HG03457 (cell line): ENCODE results near the gene SFT2D2.
A peak's percentile ranks its signal among the peaks of the same experiment; 100 is the strongest.
"Not testable (repeated sequence)": the region's sequence is repeated elsewhere in the genome, so short reads cannot be mapped to it uniquely, and the experiment has no call there.

ENCODE experiments used
- ATAC-seq: cut with Tn5 transposase; IDR thresholded peaks from one replicate; pipeline ENCODE4 v1.9.1; 2021; ENCODE audit warnings: moderate number of reproducible peaks; ENCODE audit not compliant: unreplicated experiment

The SFT2D2 gene

GRCh38 chr1:168225476-168226190 is at the start of gene SFT2D2:
Gene SFT2D2, plus strand, starts transcription at chr1:168226004. Its CDS starts 76 bp downstream, at chr1:168226080.
- ATAC-seq = peak; percentile 56

GRCh38 chr1:168178227-168178637 is 47.6 kb upstream of the SFT2D2 start:
- no peak for ATAC-seq

DNA sequence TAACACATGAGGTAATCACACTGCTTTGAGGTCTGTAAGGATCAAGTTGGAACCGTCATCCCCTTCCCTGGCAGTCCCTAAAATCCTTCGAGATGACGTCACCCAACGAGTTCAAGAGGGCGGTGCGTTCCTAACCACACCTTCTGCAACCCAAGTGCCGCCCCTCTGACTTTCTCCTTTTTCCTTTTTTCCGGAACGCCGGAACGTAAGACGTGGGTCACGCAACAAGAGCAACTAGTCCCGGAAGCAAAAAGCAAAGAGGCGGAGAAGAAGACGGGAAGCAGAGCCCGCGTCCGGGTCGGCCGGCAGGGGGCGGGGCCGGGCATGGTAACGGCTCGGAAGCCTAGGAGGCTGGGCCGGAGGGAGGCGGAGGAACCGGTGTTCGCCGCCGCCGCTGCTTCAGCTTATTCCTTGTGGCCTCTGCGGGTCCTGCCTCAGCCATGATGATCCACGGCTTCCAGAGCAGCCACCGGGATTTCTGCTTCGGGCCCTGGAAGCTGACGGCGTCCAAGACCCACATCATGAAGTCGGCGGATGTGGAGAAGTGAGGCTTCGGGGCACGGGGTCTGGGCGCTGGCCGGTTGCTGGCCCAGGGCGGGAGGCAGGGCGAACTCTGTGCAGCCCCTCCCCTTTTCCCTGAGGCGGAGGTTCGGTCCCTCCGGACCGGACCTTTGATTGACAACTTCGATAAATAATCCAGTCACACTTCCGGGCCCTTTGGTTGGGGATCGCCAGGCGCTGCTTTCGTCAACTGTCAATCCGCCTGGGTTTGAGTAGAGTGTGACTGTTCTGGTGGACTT is 47.0 kb upstream of the SFT2D2 start, which contains the start of gene TIPRL:
Gene TIPRL (plus strand): TSS at position 325 of the 800 bp plus-strand sequence. CDS start 116 bp downstream, at position 441.
- ATAC-seq = peak; percentile 87

- no peak for ATAC-seq
Observed at GRCh38 chr1:168179438-168180147, 46.2 kb upstream of the SFT2D2 start.

DNA sequence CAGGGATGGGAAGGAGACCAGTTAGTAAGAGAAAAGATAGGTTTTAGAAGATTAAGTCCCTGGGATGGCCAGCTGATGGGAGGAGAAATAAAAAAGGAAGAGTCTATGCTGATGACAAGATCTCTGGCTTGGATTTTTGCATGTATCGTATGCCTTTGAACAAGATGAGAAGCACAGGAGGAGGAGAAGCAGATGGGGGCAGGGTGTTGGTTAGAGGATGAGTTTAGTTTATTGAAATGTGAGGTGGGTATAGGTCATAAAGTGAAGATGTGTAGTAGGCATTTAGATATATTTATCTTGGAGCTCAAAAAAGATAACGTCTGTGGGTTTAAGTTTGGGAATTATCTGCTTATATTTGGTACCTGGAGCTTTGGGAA is 45.7 kb upstream of the SFT2D2 start:
- no peak for ATAC-seq

DNA sequence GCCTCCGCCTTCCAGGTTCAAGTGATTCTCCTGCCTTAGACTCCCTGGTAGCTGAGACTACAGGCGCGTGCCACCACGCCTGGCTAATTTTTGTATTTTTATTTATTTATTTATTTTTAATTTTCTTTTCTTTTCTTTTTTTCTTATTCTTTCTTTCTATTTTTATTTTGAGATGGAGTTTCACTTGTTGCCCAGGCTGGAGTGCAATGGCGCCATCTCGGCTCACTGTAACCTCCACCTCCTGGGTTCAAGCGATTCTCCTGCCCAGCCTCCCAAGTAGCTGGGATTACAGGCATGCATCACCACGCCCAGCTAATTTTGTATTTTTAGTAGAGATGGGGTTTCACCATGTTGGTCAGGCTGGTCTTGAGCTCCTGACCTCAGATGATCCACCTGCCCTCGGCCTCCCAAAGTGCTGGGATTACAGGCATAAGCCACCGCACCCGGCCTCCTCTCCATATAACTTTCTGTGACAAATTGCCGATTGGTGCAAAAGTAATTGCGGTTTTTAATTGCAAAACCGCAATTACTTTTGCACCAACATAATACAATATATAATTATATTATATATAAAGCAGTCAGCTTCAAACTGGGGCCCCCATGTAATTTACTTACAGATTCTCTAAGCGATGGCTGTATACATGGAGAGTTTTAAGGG is 44.6 kb upstream of the SFT2D2 start:
- not testable (repeated sequence) for ATAC-seq

DNA sequence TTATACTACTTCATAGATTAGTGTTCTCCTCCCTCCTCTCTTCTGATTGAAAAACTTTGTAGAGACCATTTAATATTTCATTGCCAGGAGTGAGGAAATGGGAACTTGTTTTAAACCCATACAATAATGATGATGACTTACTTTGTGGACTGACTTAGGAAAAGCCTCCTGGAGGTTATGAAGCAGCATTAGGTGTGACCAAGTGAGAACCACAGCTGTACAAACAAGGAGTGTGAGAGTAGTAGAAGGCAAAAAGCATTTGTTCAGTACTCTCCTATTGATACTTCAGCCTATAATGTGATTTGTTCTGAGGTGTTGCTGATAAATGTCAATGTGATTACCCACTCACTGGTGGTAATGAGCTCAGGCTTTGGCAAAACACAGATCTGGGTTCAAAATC is 38.6 kb upstream of the SFT2D2 start:
- ATAC-seq = no peak

DNA sequence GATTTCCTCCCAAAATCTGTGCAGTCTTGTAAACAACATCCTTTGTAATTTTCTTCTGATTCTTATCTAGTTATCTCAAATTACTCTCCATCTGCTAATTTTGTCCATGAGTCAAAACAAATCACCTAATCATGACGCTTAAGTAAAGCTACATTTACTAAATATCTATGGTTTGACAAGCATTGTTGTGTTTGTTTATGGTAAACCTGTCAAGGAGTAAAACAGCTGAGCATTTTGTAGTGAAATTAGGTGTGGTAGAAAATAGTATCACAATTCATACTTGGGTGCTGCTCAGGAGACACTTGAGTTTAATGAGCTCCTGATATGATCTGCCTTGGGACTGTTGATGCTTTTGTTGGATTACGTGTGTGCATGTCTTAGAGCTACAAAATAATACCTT is 35.4 kb upstream of the SFT2D2 start:
- ATAC-seq = no peak

DNA sequence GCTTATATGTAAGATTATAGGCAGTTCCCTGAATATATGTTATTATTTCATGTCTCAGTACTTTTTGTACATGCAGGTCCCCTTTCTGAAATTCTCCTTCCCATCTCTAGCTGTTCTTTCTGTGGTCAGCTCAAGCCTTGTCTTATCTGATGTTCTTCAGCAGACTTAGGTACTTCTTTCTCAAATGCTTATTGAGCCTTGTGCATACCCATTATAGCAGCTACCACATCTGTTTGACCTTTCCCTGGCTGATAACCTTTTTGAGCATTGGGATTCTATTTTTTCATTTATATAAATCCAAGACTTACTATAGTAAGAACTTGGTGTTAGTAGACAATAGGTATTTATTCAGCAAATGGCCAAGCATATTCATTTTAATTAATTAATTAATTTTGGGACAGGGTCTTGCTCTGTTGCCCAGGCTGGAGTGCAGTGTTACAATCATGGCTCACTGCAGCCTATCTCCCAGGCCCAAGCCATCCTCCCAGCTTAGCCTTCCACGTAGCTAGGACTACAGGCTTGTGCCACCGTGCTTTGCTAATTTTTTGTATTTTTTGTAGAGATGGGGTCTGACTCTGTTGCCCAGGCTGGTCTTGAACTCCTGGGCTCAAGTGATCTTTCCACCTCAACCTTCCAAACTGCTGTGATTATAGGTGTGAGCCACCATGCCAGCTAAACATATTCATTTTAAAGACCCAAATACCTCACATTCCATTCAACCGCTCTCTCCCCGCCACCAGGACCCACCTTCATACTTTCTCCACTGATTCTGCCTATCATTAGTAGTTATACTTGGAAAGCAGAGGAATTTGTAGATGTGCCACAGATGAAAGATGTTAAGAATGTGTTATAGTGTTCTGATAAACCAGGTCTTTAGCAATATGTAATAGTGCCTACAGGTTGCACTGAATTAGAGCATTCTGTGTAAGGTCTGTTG is 30.3 kb upstream of the SFT2D2 start:
- no peak for ATAC-seq

GRCh38 chr1:168199056-168199455 is 26.7 kb upstream of the SFT2D2 start:
- ATAC-seq = no peak

- no peak for ATAC-seq
Observed at GRCh38 chr1:168202941-168203654, 22.7 kb upstream of the SFT2D2 start.

- no peak for ATAC-seq
Observed at GRCh38 chr1:168206111-168206510, 19.7 kb upstream of the SFT2D2 start.

DNA sequence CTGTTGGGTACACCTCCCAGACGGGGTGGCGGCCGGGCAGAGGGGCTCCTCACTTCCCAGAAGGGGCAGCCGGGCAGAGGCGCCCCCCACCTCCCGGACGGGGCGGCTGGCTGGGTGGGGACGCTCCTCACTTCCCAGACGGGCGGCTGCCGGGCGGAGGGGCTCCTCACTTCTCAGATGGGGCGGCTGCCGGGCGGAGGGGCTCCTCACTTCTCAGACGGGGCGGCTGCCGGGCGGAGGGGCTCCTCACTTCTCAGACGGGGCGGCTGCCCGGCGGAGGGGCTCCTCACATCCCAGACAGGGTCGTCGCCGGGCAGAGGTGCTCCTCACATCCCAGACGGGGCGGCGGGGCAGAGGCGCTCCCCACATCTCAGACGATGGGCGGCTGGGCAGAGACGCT is 18.1 kb upstream of the SFT2D2 start:
- not testable (repeated sequence) for ATAC-seq

GRCh38 chr1:168210312-168210711 is 15.5 kb upstream of the SFT2D2 start:
- ATAC-seq = no peak

DNA sequence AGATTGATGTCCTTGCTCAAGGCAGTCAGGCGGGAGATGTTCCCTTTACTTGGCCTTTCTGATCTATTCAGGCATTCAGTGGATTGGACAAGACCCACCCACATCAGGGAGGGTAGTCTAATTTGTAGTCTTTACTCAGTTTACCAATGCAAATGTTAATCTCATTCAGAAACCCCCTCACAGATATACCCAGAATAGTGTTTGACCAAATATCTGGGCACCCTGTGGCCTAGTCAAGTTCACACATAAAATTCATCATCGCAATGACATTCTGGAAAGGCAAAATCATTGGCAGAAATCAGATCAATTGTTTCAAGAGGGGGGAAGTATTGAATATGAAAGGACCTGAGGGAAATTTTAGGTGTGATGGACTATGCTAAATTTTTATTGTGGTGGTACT is 12.5 kb upstream of the SFT2D2 start:
- no peak for ATAC-seq

DNA sequence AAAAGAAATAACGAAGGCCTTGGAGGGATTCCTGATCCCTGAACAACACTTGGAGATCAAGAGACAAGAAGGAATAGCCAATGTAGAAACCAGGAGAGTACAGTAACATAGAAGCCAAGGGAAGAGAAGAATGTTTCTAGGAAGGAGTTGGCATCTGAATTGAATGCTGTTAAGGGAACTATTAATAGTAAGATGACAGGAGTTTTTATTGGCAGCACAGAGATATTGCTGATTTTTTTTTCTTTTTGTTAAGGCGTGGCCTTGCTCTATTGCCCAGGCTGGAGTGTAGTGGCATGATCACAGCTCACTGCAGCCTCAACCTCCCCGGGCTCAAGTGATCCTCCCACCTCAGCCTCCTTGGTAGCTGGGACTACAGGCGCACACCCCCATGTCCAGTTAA is 9.6 kb upstream of the SFT2D2 start:
- ATAC-seq = no peak

GRCh38 chr1:168217664-168218063 is 8.1 kb upstream of the SFT2D2 start:
- ATAC-seq = no peak

DNA sequence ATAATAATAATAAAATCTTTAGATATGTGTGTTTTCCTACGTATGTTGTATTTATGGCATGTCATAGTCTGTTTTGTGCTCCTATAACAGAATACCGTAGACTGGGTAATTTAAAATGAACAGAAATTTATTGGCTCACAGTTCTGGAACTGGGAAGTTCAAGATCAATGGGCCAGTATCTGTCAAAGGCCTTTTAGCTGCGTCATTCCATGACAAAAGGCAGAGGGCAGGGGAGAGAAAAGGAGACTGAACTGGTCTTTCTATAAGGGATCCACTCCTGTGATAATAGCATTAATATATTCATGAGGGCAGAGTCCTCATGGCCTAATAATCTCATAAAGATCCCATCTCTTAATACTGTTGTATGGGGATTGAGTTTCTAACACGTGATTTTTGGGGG is 7.1 kb upstream of the SFT2D2 start:
- ATAC-seq = no peak

- ATAC-seq = no peak
Observed at GRCh38 chr1:168220470-168220871, 5.3 kb upstream of the SFT2D2 start.
